ENCODE data around the gene TMCC2.
"Not testable (repeated sequence)": the region's sequence is repeated elsewhere in the genome, so short reads cannot be mapped to it uniquely, and the experiment has no call there.

Gene TMCC2

GRCh38 chr1:205261946-205262691 is 34.4 kb downstream of the TMCC2 start:
- no peak for DNase-seq (ENCODE audit: low read depth)

- no peak for DNase-seq (ENCODE audit: low read depth)
These were observed 35.0 kb downstream of the TMCC2 start for GRCh38 chr1:205262731-205263171.

- no peak for DNase-seq (ENCODE audit: low read depth)
These were observed 35.9 kb downstream of the TMCC2 start for GRCh38 chr1:205263580-205264190.

GRCh38 chr1:205266611-205267305 is 39.0 kb downstream of the TMCC2 start:
- no peak for DNase-seq (ENCODE audit: low read depth)

GRCh38 chr1:205267306-205267902 is 39.7 kb downstream of the TMCC2 start:
- DNase-seq (ENCODE audit: low read depth): no peak

- DNase-seq (ENCODE audit: low read depth): no peak
These were observed 41.3 kb downstream of the TMCC2 start for GRCh38 chr1:205268846-205269680.

- no peak for DNase-seq (ENCODE audit: low read depth)
These were observed 42.0 kb downstream of the TMCC2 start for GRCh38 chr1:205269711-205270110.

GRCh38 chr1:205270271-205270670 is 42.5 kb downstream of the TMCC2 start:
- DNase-seq (ENCODE audit: low read depth): no peak

GRCh38 chr1:205270764-205271163 is 43.0 kb downstream of the TMCC2 start:
- DNase-seq (ENCODE audit: low read depth): no peak

GRCh38 chr1:205271277-205271676 is 43.5 kb downstream of the TMCC2 start:
- no peak for DNase-seq (ENCODE audit: low read depth)

GRCh38 chr1:205271745-205272144 is 44.0 kb downstream of the TMCC2 start:
- DNase-seq (ENCODE audit: low read depth): no peak

GRCh38 chr1:205272536-205272935 is 44.8 kb downstream of the TMCC2 start:
- DNase-seq (ENCODE audit: low read depth): no peak

- DNase-seq (ENCODE audit: low read depth): peak; percentile 72
These were observed 45.8 kb downstream of the TMCC2 start for GRCh38 chr1:205273551-205273982.

GRCh38 chr1:205274041-205274691 is 46.4 kb downstream of the TMCC2 start:
- DNase-seq (ENCODE audit: low read depth): no peak

- DNase-seq (ENCODE audit: low read depth): peak; percentile 38
These were observed 47.4 kb downstream of the TMCC2 start for GRCh38 chr1:205275133-205275532.

- no peak for DNase-seq (ENCODE audit: low read depth)
These were observed 48.4 kb downstream of the TMCC2 start for GRCh38 chr1:205275916-205276688.

GRCh38 chr1:205276689-205277065 is 48.9 kb downstream of the TMCC2 start:
- DNase-seq (ENCODE audit: low read depth): no peak

GRCh38 chr1:205279986-205280385 is 52.2 kb downstream of the TMCC2 start:
- no peak for DNase-seq (ENCODE audit: low read depth)

- DNase-seq (ENCODE audit: low read depth): not testable (repeated sequence)
These were observed 53.1 kb downstream of the TMCC2 start for GRCh38 chr1:205280666-205281395.

Measured in activated T-helper 1 cell treated with Interleukin-2 at 50 U/mL for 16 hours (primary cell).